H7 (cell line): ENCODE results near the gene ADAM30. TPM values are rescaled to one million over a fixed set of nuclear protein-coding genes. Genes with fewer than 3 reads are reported as not detected.
"Not testable (repeated sequence)": the region's sequence is repeated elsewhere in the genome, so short reads cannot be mapped to it uniquely, and the experiment has no call there.

Experiments
- DNase-seq: peaks from one replicate; pipeline ENCODE4 v3.0.0; 2012
- H3K27me3 ChIP-seq: 2 replicates; pipeline ENCODE4 v1.6.0; 2011; ENCODE audit warnings: mild to moderate bottlenecking, low read length; ENCODE audit not compliant: control insufficient read depth, insufficient read depth
- H3K36me3 ChIP-seq: replicated peaks from 2 replicates; pipeline ENCODE4 v1.5.1; 2011; ENCODE audit warnings: low read length; ENCODE audit not compliant: control insufficient read depth, insufficient read depth
- H3K4me3 ChIP-seq: 2 replicates; pipeline ENCODE4 v1.5.1; 2011; ENCODE audit warnings: low read depth, mild to moderate bottlenecking, control low read depth, low read length, moderate library complexity; ENCODE audit not compliant: insufficient read depth
- total RNA-seq: library from RNA; depleted of rRNA; stranded (reverse); fragments of >200 nt; shearing (Covaris generic); gene quantifications from 2 replicates; pipeline ENCODE4 v1.2.3, GENCODE V29; 2014

ADAM30 gene
- total RNA-seq, 1 experiment from 2014 or later, result not detected

DNA sequence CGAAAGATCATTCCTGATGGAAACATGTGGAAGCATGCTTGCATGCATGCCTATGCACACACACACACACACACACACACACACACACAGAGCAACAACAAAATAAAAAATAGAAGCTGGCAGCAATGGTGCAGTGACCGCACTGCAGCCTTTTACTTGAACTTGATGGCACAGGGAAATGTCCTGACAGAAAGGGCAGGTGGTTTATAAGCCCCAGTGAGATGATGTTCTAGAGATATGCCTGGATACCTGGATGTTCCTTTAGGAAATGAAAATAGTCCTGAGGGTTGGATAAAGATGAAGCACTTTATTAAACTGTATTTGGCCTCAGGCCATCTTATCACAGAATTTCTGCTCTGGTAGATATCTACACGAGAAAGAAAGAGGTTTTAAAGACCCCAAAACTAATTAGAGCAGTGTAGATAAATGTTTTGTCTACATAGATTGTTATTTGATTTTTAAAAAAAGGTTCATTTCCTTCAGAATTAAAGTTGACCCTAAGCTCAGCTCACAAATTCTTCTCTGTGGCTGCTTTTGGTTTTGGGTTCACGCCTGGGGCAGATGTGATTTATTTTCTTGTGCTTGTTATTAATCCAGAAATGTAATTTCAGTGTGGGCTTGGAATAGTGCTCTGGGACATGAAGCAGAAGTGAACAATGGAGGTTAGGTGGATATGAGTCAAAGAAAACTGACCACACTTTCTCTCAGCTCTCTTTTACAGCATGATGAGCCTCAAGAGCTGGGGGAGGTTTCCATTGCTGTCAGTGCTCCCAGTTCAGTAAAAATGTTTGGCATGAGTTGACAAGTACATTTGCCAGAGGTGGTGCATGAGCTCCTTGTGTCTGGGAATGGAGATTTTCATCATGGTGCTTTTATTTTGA lies 22.9 kb downstream of the ADAM30 start:
- Histone ChIP-seq H3K36me3 (no peaks in the 10 kb centered on the region), H3K27me3 (no peaks in the 10 kb centered on the region), H3K4me3 (no peak overlapping the region)
- DNase-seq, result no peak

DNA sequence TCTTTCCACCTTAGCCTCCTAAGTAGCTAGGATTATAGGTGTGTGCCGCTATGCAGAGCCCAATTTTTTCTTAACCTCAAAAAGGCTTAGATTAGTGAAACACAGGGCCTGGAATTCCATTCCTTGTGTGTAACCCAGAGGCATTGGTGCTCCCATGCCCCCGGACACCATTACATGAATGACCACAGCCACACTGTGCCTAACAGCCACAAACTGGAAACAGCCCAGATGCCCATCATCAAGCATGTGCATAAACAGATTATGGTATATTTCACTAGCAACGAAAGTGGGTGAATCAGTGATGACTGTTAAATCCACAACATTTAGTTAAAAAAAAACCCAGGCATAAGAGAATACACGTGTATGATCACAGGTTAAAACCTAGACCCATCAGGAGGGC lies 24.4 kb downstream of the ADAM30 start:
- no peaks in the 10 kb centered on the region for H3K36me3 ChIP-seq
- no peak overlapping the region for H3K4me3 ChIP-seq
- DNase-seq, result no peak
- no peaks in the 10 kb centered on the region for H3K27me3 ChIP-seq

DNA sequence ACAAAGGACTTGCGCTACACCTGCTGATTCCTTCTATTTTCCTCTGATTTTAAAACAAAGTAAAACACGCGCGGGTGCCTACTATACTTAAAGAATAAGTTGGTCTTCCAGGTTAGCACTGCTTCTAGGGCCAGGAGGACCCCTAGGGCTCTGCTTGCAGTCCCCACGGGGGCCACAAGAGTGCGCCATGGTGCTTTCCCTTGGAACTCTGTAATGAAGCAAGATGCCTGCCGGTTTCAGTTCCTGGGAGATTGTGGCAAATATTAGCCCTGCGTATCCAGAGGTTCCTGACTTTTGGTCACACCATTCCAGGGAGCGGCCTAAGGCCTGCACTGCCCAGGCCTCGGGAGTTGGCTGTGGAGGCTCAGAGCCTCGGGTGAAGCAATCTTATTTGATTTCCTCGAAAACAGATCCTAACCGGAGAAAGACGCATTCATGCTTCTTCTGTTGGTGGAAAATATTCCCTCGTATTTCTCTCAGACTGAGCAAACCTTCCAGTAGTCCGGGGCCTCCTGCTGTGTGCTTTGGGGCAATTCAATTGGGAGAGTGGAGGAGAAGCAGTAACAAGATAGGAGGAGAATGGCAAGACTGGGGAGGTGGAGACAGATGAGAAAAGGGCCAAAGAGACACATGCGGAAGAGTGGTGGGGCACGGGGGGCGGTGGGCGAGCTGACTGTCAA lies 25.3 kb downstream of the ADAM30 start:
- Histone ChIP-seq H3K4me3 (no peak overlapping the region), H3K36me3 (no peaks in the 10 kb centered on the region)
- DNase-seq, result peak; percentile 70

DNA sequence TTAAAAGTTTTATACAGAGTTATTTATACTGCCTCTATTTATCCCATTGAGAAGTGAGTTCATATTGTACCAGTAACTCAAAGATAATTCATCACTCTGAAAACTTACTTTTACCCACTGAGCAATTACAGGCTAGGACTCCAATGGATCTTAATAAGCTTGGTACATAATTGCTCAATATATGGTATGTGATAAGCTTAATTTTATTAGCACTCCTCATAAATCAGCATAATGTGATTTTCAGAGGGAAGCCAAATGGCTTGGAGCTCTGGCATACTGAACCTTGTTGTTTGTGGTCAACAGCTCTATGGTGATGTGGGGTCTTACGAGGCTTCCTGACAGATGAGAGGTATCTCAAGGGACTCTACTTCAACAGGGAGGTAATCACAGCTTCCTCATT lies 26.3 kb downstream of the ADAM30 start:
- no peak for DNase-seq
- Histone ChIP-seq H3K27me3 (no peaks in the 10 kb centered on the region; the same call in 1 of the 2 replicates), H3K36me3 (no peaks in the 10 kb centered on the region), H3K4me3 (no peak overlapping the region)

More for the DNA sequence above, 25.3 kb downstream of the ADAM30 start:
- no peaks in the 10 kb centered on the region; the same call in 1 of the 2 replicates for H3K27me3 ChIP-seq

DNA sequence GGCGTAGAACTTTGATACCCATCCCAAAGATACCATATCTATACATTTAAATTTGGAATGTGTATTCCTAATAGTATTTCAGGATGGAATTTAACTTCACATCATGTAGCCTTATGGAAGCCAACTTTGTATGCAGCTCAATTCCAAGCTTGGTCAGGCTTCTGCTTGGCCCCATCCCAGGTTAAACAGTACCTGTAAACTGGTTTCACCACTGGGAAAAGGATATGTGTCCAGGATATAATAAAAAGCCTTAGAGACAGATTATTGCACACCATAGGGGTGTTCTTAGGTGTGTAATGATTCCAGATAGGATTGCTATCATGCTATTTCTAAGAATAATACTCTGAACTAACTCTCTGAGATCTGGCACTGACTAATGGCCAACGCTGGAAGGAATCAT lies 28.1 kb downstream of the ADAM30 start:
- H3K36me3 ChIP-seq, result no peaks in the 10 kb centered on the region
- DNase-seq, result no peak
- no peak overlapping the region for H3K4me3 ChIP-seq
- no peaks in the 10 kb centered on the region; the same call in 1 of the 2 replicates for H3K27me3 ChIP-seq

DNA sequence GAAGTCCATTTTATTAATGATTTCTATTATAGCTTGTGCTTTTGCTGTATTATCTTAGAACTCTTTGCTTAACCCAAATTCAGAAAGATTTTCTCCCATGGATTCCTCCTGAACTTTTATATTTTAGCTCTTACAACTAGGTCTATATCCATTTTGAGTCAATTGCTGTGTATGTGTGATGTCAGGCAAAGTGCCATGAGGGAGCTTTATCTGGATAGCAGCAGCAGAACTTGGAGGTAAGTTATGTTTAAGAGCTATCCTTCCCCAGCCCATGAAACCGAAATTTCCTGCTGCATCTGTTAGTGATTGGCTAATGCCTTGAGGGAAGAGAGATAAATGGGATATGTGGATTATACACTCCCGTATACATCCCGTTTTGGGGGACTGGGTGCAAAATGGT lies 29.9 kb downstream of the ADAM30 start:
- no peak for DNase-seq
- Histone ChIP-seq H3K27me3 (no peaks in the 10 kb centered on the region; the same call in 1 of the 2 replicates), H3K4me3 (no peak overlapping the region), H3K36me3 (no peaks in the 10 kb centered on the region)

DNA sequence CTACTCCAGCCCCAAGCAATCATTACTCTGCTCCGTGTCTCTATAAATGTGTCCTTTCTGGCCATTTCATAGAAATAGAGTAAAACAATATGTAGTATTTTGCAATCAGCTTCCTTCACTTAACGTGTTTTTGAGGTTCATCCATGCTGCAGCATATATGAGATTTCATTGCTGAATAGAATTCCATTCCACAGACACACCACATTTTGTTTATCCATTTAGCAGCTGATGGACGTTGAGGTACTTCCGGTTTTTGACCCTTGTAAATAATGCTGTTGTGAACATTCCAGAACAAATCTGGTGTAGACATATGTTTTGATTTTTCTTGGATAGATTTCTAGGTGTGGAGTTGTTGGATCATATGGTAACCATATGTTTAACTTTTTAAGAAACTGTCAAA lies 30.7 kb downstream of the ADAM30 start:
- Histone ChIP-seq H3K36me3 (no peaks in the 10 kb centered on the region), H3K4me3 (no peak overlapping the region), H3K27me3 (no peaks in the 10 kb centered on the region; the same call in 1 of the 2 replicates)
- DNase-seq, result no peak

DNA sequence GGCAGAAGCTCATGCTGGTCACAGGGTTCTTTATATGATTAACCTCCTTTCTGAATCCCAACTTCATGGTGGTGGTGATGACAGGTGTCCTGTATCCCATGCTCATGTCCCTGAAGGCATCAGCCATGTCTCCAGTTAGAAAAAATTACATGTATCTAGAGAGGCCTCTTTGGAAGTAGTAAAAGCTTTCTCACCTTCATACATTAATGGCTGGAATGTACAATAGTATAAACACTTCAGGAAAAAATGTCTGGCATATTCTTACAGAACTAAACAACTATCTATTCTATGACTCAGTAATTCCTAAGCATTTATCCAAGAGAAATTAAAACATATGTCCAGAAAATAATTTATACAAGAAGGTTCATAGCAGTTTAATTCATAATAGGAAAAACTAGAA lies 34.0 kb downstream of the ADAM30 start:
- Histone ChIP-seq H3K4me3 (no peak overlapping the region), H3K27me3 (no peaks in the 10 kb centered on the region; the same call in 1 of the 2 replicates), H3K36me3 (no peaks in the 10 kb centered on the region)
- no peak for DNase-seq

DNA sequence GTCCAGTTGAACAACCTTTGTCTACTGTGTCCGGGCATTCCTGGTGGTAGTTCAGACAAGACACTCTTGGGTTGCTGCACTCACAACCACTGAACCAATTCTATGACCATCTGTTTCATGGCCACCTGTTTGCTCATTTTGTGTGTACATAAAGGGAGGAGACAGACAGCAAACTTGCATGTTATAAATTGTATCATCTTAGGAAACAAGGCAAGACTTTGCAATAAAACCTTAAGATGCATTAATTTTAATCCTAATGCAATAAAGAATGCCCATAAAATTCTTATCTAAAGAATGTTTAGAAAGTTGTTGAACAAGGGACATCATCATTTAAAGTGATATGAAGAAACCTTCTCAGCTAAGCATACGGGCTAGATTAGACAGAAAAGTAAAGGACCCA lies 34.8 kb downstream of the ADAM30 start:
- no peaks in the 10 kb centered on the region for H3K36me3 ChIP-seq
- DNase-seq, result no peak
- H3K4me3 ChIP-seq, result no peak overlapping the region
- no peaks in the 10 kb centered on the region; the same call in 1 of the 2 replicates for H3K27me3 ChIP-seq

DNA sequence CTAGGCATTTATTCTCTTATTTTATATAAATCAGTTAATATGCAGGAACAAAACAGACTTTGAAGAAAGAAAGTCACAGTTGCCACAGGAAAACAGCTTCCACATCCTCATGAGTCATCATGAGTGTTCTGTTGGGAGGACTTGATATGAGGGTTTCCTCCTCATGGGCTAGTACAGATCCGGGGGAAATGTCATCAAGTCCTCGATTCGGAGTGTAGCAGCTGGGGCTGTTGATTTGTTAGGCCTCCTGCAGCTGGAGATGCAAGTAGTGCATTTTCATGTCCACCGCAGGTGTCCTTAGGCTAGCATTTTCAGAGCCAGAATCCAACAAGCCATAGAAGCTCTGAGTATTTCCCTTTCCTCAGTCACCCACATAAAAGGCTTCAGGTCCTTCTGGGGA lies 36.7 kb downstream of the ADAM30 start:
- no peaks in the 10 kb centered on the region for H3K36me3 ChIP-seq
- H3K27me3 ChIP-seq, result no peaks in the 10 kb centered on the region
- H3K4me3 ChIP-seq, result no peak overlapping the region
- no peak for DNase-seq

DNA sequence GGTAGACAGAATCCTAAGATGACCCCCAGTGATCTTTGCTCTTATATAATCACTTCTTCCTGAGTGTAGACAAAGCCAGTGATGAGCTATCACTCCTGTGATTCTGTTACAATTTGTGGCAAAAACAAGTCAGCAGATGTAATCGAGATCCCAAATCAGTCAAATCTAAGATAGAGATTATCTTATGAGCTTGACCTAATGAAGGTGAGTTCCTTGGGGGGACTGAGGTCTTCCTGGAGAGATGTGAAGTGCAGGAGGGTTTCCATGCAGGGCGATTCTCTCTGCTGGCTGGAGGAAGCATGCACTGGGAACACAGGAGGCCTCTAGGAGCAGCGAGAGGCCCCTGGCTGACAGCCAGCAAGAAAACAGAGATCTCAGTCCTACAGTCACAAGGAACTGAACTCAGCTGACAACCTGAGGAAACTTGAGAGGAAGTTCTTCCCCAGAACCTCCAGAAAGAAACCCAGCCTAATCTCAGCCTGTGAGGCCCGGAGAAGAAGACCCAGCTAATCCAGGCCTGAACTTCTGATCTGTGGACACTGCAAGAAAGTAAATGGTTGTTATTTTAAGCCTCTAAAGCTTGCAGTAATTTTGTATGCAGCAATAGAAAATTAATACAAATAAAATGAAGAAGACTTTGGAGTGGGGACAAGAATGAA lies 37.6 kb downstream of the ADAM30 start:
- not testable (repeated sequence) for DNase-seq, H3K27me3 ChIP-seq, H3K4me3 ChIP-seq, H3K36me3 ChIP-seq

DNA sequence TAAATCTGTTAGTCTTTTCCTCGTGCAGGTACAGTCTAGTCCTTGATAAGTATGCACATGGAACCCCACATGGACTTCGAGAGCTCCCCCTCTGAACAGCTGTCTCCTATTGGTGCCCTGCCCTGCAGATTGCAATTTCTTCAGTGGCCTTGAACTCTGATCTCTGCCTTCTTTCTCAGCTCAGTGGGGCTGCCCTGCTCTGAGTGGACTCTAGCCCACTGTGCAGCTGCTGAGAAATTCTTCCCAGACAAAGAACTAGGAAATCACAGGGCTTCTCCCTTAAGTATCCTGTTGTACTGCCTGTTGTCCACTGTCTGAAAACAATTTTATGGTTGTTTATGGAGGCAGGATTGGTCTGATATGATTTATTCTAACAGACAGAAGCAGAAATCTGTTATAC lies 38.2 kb downstream of the ADAM30 start:
- H3K27me3 ChIP-seq, result no peaks in the 10 kb centered on the region
- H3K4me3 ChIP-seq, result no peak overlapping the region
- no peak for DNase-seq
- no peaks in the 10 kb centered on the region for H3K36me3 ChIP-seq

DNA sequence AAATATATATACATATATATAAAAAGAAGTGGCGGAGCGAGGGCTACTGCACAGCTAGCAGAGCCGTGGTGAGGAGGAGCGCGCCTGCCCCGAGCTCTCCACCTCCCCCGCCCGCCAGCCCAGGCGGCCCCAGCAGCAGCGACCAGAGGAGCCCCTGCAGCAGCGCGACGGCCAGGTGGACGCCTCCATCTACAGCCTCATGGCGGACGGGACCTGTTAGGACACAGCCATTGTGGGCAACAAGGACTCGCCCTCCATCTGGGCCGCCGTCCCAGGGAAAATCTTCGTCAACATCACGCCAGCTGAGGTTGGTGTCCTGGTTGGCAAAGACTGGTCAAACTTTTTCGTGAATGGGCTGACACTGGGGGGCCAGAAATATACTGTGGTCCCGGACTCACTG lies 43.2 kb downstream of the ADAM30 start:
- no peaks in the 10 kb centered on the region for H3K27me3 ChIP-seq
- no peaks in the 10 kb centered on the region for H3K36me3 ChIP-seq
- DNase-seq, result no peak

DNA sequence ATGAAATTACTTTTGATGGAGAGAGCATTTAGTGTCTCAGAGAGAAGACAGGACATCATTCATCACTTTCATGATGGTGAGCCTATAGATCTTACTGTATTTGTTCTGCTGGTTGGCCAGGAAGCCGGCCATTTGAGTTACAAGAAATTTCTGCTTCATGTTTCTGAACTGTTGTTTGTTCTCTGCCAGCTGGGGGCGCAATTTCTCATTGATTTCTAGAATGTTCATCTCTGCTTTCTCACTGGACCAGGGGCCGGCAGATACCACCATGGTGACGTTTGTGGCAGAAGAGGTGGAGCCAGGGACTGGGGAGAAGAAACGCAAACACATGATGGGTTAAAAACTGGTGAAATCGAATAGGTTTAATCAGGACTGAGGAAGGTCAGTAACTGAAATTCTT lies 52.1 kb downstream of the ADAM30 start:
- not testable (repeated sequence) for H3K4me3 ChIP-seq, H3K36me3 ChIP-seq, H3K27me3 ChIP-seq
- DNase-seq, result peak; percentile 23

More for the DNA sequence above, 43.2 kb downstream of the ADAM30 start:
- no peak overlapping the region for H3K4me3 ChIP-seq
